ENCODE data around the gene SLC44A5. TPM values are rescaled to one million over a fixed set of nuclear protein-coding genes. Genes with fewer than 3 reads are reported as not detected.
A peak's percentile ranks its signal among the peaks of the same experiment; 100 is the strongest.
"Not testable (repeated sequence)": the region's sequence is repeated elsewhere in the genome, so short reads cannot be mapped to it uniquely, and the experiment has no call there.

SLC44A5 gene
- total and polyA plus RNA-seq, 2 donors from 2014 or later = 0.66 to 5.0 TPM

DNA sequence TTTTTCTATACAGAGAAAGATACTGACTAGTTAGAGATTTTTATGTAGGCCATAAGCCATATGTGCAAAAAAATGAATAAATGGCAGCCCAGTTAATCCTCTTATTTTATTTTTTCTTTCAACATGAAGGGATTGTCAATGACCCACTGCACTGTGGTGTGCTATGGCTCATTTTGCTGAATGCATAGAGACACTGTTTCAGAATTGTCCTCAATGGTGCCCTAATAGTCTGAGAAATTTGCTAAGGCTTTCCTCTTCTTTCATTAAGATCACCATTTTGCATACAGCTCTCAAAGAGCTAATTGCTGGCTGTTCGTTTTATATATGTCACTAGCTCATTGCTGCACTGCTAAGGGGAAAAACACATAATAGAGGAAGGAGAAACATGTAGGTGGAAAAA is 189.5 kb downstream of the SLC44A5 start:
- FAIRE-seq (no peak), DNase-seq (no peak)
- intact Hi-C loops (cut with DNase I) = no loop called here
- H3K27me3 ChIP-seq (ENCODE audit: control insufficient read depth, insufficient read depth, low read length) = no peaks in the 10 kb centered on the region
- no peak overlapping the region for H3K27ac ChIP-seq (ENCODE audit: low read depth in 2 of 2, low read length in 2 of 2)
- H3K9me3 ChIP-seq (ENCODE audit: control insufficient read depth in 2 of 3, insufficient read depth in 1 of 3, low read length in 3 of 3) = no peaks in the 10 kb centered on the region
- H3K36me3 ChIP-seq (ENCODE audit: control insufficient read depth in 2 of 3, insufficient read depth in 3 of 3, low read length in 3 of 3) = no peaks in the 10 kb centered on the region
- TF ChIP-seq, protein P1, sequence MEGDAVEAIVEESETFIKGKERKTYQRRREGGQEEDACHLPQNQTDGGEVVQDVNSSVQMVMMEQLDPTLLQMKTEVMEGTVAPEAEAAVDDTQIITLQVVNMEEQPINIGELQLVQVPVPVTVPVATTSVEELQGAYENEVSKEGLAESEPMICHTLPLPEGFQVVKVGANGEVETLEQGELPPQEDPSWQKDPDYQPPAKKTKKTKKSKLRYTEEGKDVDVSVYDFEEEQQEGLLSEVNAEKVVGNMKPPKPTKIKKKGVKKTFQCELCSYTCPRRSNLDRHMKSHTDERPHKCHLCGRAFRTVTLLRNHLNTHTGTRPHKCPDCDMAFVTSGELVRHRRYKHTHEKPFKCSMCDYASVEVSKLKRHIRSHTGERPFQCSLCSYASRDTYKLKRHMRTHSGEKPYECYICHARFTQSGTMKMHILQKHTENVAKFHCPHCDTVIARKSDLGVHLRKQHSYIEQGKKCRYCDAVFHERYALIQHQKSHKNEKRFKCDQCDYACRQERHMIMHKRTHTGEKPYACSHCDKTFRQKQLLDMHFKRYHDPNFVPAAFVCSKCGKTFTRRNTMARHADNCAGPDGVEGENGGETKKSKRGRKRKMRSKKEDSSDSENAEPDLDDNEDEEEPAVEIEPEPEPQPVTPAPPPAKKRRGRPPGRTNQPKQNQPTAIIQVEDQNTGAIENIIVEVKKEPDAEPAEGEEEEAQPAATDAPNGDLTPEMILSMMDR (IDR thresholded peaks at IDR 0.05; ENCODE audit: borderline replicate concordance, extremely low read depth, insufficient read depth) = no peak
- no peak overlapping the region for H3K9ac ChIP-seq (ENCODE audit: low read length in 3 of 3)
- H3K4me1 ChIP-seq (ENCODE audit: control insufficient read depth in 2 of 3, insufficient read depth in 2 of 3, low read depth in 1 of 3, low read length in 3 of 3) = no peaks in the 10 kb centered on the region
- no peak overlapping the region for H3K4me3 ChIP-seq (ENCODE audit: low read length in 3 of 3)

- no peaks in the 10 kb centered on the region for H3K9me3 ChIP-seq (ENCODE audit: control insufficient read depth in 2 of 3, insufficient read depth in 1 of 3, low read length in 3 of 3)
- no peaks in the 10 kb centered on the region for H3K4me1 ChIP-seq (ENCODE audit: control insufficient read depth in 2 of 3, insufficient read depth in 2 of 3, low read depth in 1 of 3, low read length in 3 of 3)
- intact Hi-C loops (cut with DNase I) = no loop called here
- DNase-seq (no peak), FAIRE-seq (no peak)
- TF ChIP-seq, protein P1 (IDR thresholded peaks at IDR 0.05; ENCODE audit: borderline replicate concordance, extremely low read depth, insufficient read depth) = no peak
- no peaks in the 10 kb centered on the region for H3K36me3 ChIP-seq (ENCODE audit: control insufficient read depth in 2 of 3, insufficient read depth in 3 of 3, low read length in 3 of 3)
- H3K9ac ChIP-seq (ENCODE audit: low read length in 3 of 3) = no peak overlapping the region
- no peak overlapping the region for H3K27ac ChIP-seq (ENCODE audit: low read depth in 2 of 2, low read length in 2 of 2)
- no peaks in the 10 kb centered on the region for H3K27me3 ChIP-seq (ENCODE audit: control insufficient read depth, insufficient read depth, low read length)
- H3K4me3 ChIP-seq (ENCODE audit: low read length in 3 of 3) = no peak overlapping the region
These were observed 195.7 kb downstream of the SLC44A5 start for GRCh38 chr1:75415187-75415586.

DNA sequence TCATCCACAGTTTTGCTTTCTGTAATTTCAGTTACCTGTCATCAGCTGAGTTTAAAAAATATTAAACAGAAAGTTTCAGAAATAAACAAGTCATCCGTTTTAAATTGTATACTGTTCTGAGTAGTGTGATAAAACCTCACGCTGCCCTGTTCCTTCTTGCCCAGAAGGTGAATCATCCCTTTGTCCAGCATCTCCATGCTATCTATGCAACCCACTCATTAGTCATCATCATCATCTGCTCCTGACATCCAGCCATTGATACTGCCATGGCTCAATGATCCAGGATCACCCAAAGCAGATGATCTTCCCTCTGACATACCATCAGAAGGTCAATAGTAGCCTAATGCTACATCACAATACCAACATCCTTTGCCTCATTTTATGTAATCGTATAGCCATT is 198.3 kb downstream of the SLC44A5 start:
- Histone ChIP-seq H3K27ac (ENCODE audit: low read depth in 2 of 2, low read length in 2 of 2) (no peak overlapping the region), H3K9ac (ENCODE audit: low read length in 3 of 3) (no peak overlapping the region), H3K9me3 (ENCODE audit: control insufficient read depth in 2 of 3, insufficient read depth in 1 of 3, low read length in 3 of 3) (no peaks in the 10 kb centered on the region), H3K27me3 (ENCODE audit: control insufficient read depth, insufficient read depth, low read length) (no peaks in the 10 kb centered on the region), H3K4me1 (ENCODE audit: control insufficient read depth in 2 of 3, insufficient read depth in 2 of 3, low read depth in 1 of 3, low read length in 3 of 3) (no peaks in the 10 kb centered on the region), H3K4me3 (ENCODE audit: low read length in 3 of 3) (no peak overlapping the region), H3K36me3 (ENCODE audit: control insufficient read depth in 2 of 3, insufficient read depth in 3 of 3, low read length in 3 of 3) (no peaks in the 10 kb centered on the region)
- DNase-seq (no peak), FAIRE-seq (no peak)
- intact Hi-C loops (cut with DNase I) = no loop called here
- TF ChIP-seq, protein P1 (IDR thresholded peaks at IDR 0.05; ENCODE audit: borderline replicate concordance, extremely low read depth, insufficient read depth) = no peak

GRCh38 chr1:75404681-75405080 is 206.2 kb downstream of the SLC44A5 start:
- DNase-seq; H3K4me3 ChIP-seq (ENCODE audit: low read length in 3 of 3); H3K27me3 ChIP-seq (ENCODE audit: control insufficient read depth, insufficient read depth, low read length); H3K36me3 ChIP-seq (ENCODE audit: control insufficient read depth in 2 of 3, insufficient read depth in 3 of 3, low read length in 3 of 3); H3K27ac ChIP-seq (ENCODE audit: low read depth in 2 of 2, low read length in 2 of 2); H3K9me3 ChIP-seq (ENCODE audit: control insufficient read depth in 2 of 3, insufficient read depth in 1 of 3, low read length in 3 of 3); H3K4me1 ChIP-seq (ENCODE audit: control insufficient read depth in 2 of 3, insufficient read depth in 2 of 3, low read depth in 1 of 3, low read length in 3 of 3); H3K9ac ChIP-seq (ENCODE audit: low read length in 3 of 3); FAIRE-seq; intact Hi-C loops (cut with DNase I): not testable (repeated sequence)

GRCh38 chr1:75403147-75403646 is 207.7 kb downstream of the SLC44A5 start:
- FAIRE-seq; intact Hi-C loops (cut with DNase I); H3K4me3 ChIP-seq (ENCODE audit: low read length in 3 of 3); H3K36me3 ChIP-seq (ENCODE audit: control insufficient read depth in 2 of 3, insufficient read depth in 3 of 3, low read length in 3 of 3); H3K27ac ChIP-seq (ENCODE audit: low read depth in 2 of 2, low read length in 2 of 2); H3K27me3 ChIP-seq (ENCODE audit: control insufficient read depth, insufficient read depth, low read length); H3K4me1 ChIP-seq (ENCODE audit: control insufficient read depth in 2 of 3, insufficient read depth in 2 of 3, low read depth in 1 of 3, low read length in 3 of 3); H3K9me3 ChIP-seq (ENCODE audit: control insufficient read depth in 2 of 3, insufficient read depth in 1 of 3, low read length in 3 of 3); H3K9ac ChIP-seq (ENCODE audit: low read length in 3 of 3): not testable (repeated sequence)
- peak in 1 of 5 donors; percentile 29 for DNase-seq

All from kidney (tissue), 14 donors.